Body of pancreas (tissue), 4 donors: ENCODE measurements around the gene SLC35C1. TPM values are rescaled to one million over a fixed set of nuclear protein-coding genes. Genes with fewer than 3 reads are reported as not detected.

Experiments used
- ATAC-seq: fragments of 150-250 bp; one replicate; pipeline ENCODE4 v1.9.1; 2016
- DNase-seq, 4 donors: peaks; one replicate each; pipeline ENCODE4 v3.0.0-alpha.2; 2019
- H3K27ac ChIP-seq, 4 donors: fragments of 200-600 bp; sonication (generic); 1 replicate in 3 of 4; 2 replicates in 1 of 4; pipeline versions ENCODE4 v1.5.1 to v1.6.1; 2016 to 2019; ENCODE audit warnings: mild to moderate bottlenecking in 1 of 4, mixed read lengths in 1 of 4, moderate library complexity in 1 of 4
- H3K27me3 ChIP-seq, 2 donors: fragments of 200-600 bp; sonication (generic); one replicate each; pipeline ENCODE4 v1.6.0; 2016; ENCODE audit warnings: mild to moderate bottlenecking in 1 of 2
- H3K36me3 ChIP-seq, 2 donors: fragments of 200-600 bp; sonication (generic); replicated peaks in 1 of 2; 2 replicates each; pipeline ENCODE4 v1.5.1; 2016; ENCODE audit warnings: low read depth in 2 of 2; ENCODE audit not compliant: insufficient read depth in 1 of 2
- H3K4me1 ChIP-seq: fragments of 200-600 bp; sonication (generic); one replicate; pipeline ENCODE4 v1.6.0; 2016
- H3K4me3 ChIP-seq, 2 donors: fragments of 200-600 bp; sonication (generic); 1 replicate in 1 of 2; 2 replicates in 1 of 2; pipeline ENCODE4 v1.5.1; 2016 to 2019
- H3K9me3 ChIP-seq, 3 donors: fragments of 200-600 bp; sonication (generic); 1 replicate in 2 of 3; 2 replicates in 1 of 3; pipeline ENCODE4 v1.5.1; 2016
- CTCF ChIP-seq, 7 experiments: fragments of 450-650 bp in 4 of 7; fragments of 200-600 bp in 3 of 7; sonication (generic) in 3 of 7; IDR thresholded peaks; one replicate each; pipeline ENCODE4 v1.5.1; 2016 to 2019; ENCODE audit warnings: antibody characterized with exemption in 7 of 7
- POLR2A ChIP-seq, 3 donors: fragments of 450-650 bp; IDR thresholded peaks; one replicate each; pipeline ENCODE4 v1.6.1; 2016; ENCODE audit warnings: antibody characterized with exemption in 3 of 3, mild to moderate bottlenecking in 2 of 3
- WGBS, 2 donors: methylation state at CpG; one replicate each; pipeline ENCODE4 v1.1.5; 2017; 5-methylcytosine and 5-hydroxymethylcytosine counted together
- intact Hi-C: fragments of 100-400 bp; cut with DNase I; formaldehyde crosslinking; loops from one replicate; pipeline ENCODE4 v1.15.1; 2023
- total RNA-seq, 2 donors: library from RNA; depleted of rRNA; stranded (reverse); fragments of >200 nt; gene quantifications; one replicate each; pipeline ENCODE4 v1.1.0, GENCODE V29; 2016

SLC35C1 gene
- total RNA-seq, 2 donors from 2014 or later: 11.2 to 22.7 TPM

DNA sequence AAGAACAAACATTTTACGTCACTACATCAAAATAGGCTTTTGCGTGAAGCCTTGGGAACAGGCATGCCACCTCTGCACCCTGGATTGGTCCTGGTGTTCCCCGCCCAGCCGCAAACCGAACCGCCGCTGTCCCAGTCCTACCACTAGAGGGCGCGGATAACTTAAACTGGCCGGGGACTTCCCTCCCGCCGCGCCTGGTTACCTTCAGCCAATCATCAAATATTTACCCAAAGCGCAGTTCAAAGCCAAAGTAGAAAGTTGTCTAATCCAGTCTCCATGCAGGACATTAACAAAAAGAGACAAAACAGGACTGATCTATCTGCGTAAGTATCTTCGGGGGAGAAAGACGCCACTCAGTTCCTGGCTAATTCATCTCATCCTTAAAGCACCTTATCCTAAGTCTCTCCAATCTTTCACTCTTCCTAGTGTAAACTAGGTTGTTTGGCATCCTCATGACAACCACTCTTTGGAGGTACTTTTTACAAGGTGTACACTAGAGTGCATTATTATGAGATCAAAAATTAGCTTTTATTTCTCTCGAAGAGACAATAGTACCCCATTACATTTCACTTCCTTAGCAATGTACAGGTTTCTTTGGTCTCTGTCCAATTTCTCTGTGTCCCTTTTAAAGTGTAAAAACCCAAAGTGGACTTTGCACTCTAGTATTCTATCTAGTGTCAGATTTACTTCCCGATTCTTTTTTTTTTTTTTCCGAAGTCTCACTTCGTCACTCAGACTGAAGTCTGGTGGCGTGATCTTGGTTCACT lies 38.4 kb downstream of the SLC35C1 start:
- Histone ChIP-seq H3K4me1 (peaks cover 36% of the 10 kb centered on the region), H3K27ac (peak overlapping the region; percentile 90 to 96 (median 95)), H3K27me3 (no peaks in the 10 kb centered on the region), H3K4me3 (no peak overlapping the region), H3K9me3 (no peaks in the 10 kb centered on the region), H3K36me3 (no peaks in the 10 kb centered on the region)
- peak in 2 of 3 donors; percentile 41 to 64 for TF ChIP-seq POLR2A (IDR thresholded peaks at IDR 0.05)
- TF ChIP-seq CTCF (IDR thresholded peaks at IDR 0.05): peak; percentile 88 to 98 (median 97)
- DNase-seq (peak; percentile 95 to 96 (median 96)), ATAC-seq (peak; percentile 68)
- 0 to 3% methylated on average over 22 of the region's 22 CpGs for WGBS, 2 donors
- intact Hi-C loops: no loop called here

DNA sequence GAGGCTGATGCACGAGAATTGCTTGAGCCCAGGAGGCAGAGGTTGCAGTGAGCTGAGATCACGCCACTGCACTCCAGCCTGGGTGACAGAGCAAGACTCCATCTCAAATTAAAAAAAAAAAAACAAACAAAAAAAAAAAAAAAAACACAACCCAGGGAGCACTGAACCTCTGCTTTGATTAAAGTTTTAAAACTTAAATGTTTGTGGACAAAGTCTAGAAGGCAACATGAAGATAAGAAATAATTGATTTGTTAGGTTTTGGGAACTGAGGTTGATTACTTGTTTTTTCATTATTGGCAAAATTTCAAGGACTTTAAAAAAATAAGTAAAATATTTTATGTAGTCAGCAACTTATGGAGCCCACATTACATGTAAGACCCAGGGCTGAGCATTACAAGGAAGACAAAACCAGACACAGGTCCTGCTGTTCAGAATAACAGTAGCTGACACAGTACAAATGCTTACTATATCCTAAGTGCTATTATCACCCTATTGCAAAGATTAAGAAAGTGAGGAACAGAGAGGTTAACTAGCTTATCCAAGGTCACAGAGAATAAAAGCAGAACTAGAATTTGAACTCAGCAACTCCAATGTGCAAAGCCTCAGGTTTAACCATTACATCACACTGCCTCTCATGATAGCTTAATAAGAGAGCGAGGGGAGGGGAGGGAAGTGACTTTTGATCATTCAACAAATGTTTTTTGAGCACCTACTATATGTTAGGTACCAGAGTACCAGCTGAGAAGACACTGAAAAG lies 40.1 kb downstream of the SLC35C1 start:
- WGBS, 2 donors: 74 to 77% methylated on average over 3 of the region's 3 CpGs
- intact Hi-C loops: no loop called here
- peak overlapping the region in 3 of 4 donors; percentile 95 to 98 (median 96) for H3K27ac ChIP-seq

GRCh38 chr11:45846174-45846675 lies 41.3 kb downstream of the SLC35C1 start:
- Histone ChIP-seq H3K27ac (peak overlapping the region; percentile 84 to 98 (median 96)), H3K36me3 (no peaks in the 10 kb centered on the region), H3K9me3 (no peaks in the 10 kb centered on the region), H3K4me1 (peaks cover 65% of the 10 kb centered on the region), H3K4me3 (no peak overlapping the region), H3K27me3 (no peaks in the 10 kb centered on the region)
- intact Hi-C loops: no loop called here
- WGBS, 2 donors: 76 to 80% methylated on average over 4 of the region's 4 CpGs
- DNase-seq: no peak
- ATAC-seq: no peak
- no peak for TF ChIP-seq CTCF (IDR thresholded peaks at IDR 0.05)
- no peak for TF ChIP-seq POLR2A (IDR thresholded peaks at IDR 0.05)

More for the DNA sequence above, 40.1 kb downstream of the SLC35C1 start:
- Histone ChIP-seq H3K4me3 (no peak overlapping the region), H3K9me3 (no peaks in the 10 kb centered on the region), H3K36me3 (no peaks in the 10 kb centered on the region), H3K4me1 (peaks cover 53% of the 10 kb centered on the region), H3K27me3 (no peaks in the 10 kb centered on the region)
- DNase-seq: no peak
- TF ChIP-seq CTCF (IDR thresholded peaks at IDR 0.05) (no peak), POLR2A (IDR thresholded peaks at IDR 0.05) (no peak)
- ATAC-seq: no peak

DNA sequence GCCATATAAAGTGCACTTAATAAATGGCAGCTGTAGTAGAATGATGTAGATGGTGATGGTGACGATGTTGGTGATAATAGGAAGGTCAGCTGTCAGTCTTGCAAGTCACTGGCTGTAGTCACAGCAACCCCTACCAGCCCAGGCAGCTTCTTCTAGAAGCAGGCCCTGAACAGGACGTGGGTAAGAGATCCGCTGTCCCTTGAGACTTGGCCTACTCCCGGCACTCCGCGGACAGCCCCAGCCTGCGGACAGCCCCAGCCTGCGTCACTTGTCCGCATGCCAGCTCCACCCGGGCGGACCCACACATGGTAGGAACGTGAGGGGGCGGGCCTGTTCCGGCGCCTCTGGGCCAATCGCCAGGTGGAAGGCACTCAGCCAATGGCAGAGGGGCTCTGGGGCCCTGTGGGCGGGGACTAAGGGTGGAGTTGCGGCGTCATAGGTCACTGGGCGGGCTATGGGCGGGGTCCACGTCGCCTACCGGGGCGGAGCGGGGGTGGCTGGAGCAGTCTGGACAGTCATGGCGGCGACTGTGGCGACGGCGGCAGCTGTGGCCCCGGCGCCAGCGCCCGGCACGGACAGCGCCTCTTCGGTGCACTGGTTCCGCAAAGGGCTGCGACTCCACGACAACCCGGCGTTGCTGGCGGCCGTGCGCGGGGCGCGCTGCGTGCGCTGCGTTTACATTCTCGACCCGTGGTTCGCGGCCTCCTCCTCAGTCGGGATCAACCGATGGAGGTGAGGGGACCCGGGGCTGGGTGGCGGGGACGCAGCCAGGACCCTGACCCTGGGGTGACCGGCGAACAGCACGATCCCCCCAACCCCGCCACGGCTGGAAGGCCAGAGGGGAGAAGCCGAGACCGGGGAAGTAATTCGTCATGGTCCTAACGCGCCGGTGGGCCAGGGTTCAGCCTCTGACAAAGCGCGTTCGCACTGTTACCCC lies 42.3 kb downstream of the SLC35C1 start, which contains the start of gene CRY2:
Gene CRY2, plus strand, starts transcription at position 502 of the 937 bp plus-strand sequence. Its CDS starts 16 bp downstream, at position 518.
- no peaks in the 10 kb centered on the region for H3K36me3 ChIP-seq
- H3K9me3 ChIP-seq: no peaks in the 10 kb centered on the region
- H3K27ac ChIP-seq: peak within 1 kb of the TSS; percentile 95 to 98 (median 97)
- peak; percentile 88 for ATAC-seq
- peaks cover 73% of the 10 kb centered on the region for H3K4me1 ChIP-seq
- intact Hi-C loops: no loop called here
- TF ChIP-seq CTCF (IDR thresholded peaks at IDR 0.05) (peak in 2 of 7 experiments; percentile 16 to 26), POLR2A (IDR thresholded peaks at IDR 0.05) (peak; percentile 99)
- no peaks in the 10 kb centered on the region for H3K27me3 ChIP-seq
- WGBS, 2 donors: 1 to 2% methylated on average over 17 to 75 of the region's 75 CpGs
- peak; percentile 99 to 100 (median 100) for DNase-seq
- peak within 1 kb of the TSS; percentile 84 to 94 for H3K4me3 ChIP-seq
